ENCODE measurements around the gene CDS1. TPM values are rescaled to one million over a fixed set of nuclear protein-coding genes. Genes with fewer than 3 reads are reported as not detected.

The CDS1 gene
- total and polyA plus RNA-seq, 2 donors (not counting 3 experiments of a cell fraction or from before 2014, with no cell fraction given), result 0.01 TPM; not detected in 1

- Histone ChIP-seq H3K79me2 (ENCODE audit: control insufficient read depth, insufficient read depth, low read length) (no peaks in the 10 kb centered on the region), H3K4me1 (ENCODE audit: control insufficient read depth, extremely low read depth, insufficient read depth, low read length) (no peaks in the 10 kb centered on the region), H3K36me3 (ENCODE audit: control insufficient read depth in 2 of 2, extremely low read depth in 1 of 2, insufficient read depth in 2 of 2, low read length in 2 of 2) (no peaks in the 10 kb centered on the region), H3K4me3 (replicated peaks in 1 of 3; ENCODE audit: insufficient read depth in 1 of 3, low read depth in 1 of 3, low read length in 3 of 3) (no peak overlapping the region), H3K9ac (replicated peaks; ENCODE audit: extremely low read depth, insufficient read depth, low read length) (no peak overlapping the region), H4K20me1 (replicated peaks; ENCODE audit: control insufficient read depth, extremely low read depth, insufficient read depth, low read length) (no peaks in the 10 kb centered on the region), H3K27me3 (ENCODE audit: control insufficient read depth in 2 of 2, insufficient read depth in 2 of 2, low read length in 2 of 2) (peaks cover 3 to 21% of the 10 kb centered on the region in 2 experiments), H3K9me1 (replicated peaks; ENCODE audit: control insufficient read depth, extremely low read depth, insufficient read depth, low read length) (no peaks in the 10 kb centered on the region), H3K9me3 (replicated peaks; ENCODE audit: control insufficient read depth, insufficient read depth, low read length) (no peaks in the 10 kb centered on the region), H3K27ac (ENCODE audit: insufficient read depth, low read depth, low read length) (no peak overlapping the region), H2AFZ (ENCODE audit: low read depth, low read length) (no peak overlapping the region), H3K4me2 (ENCODE audit: insufficient read depth, low read length) (no peak overlapping the region)
- TF ChIP-seq POLR2A (IDR thresholded peaks at IDR 0.05; ENCODE audit: low read depth, low read length) (no peak), CTCF (IDR thresholded peaks at IDR 0.05; ENCODE audit: extremely low read depth in 1 of 2, insufficient read depth in 1 of 2, low read depth in 1 of 2, low read length in 2 of 2) (no peak), EZH2 (IDR thresholded peaks at IDR 0.05; ENCODE audit: borderline replicate concordance, low read depth, low read length, severe bottlenecking) (no peak), MYC (IDR thresholded peaks at IDR 0.05; ENCODE audit: low read depth, low read length) (no peak), GATA2 (IDR thresholded peaks at IDR 0.05; ENCODE audit: insufficient read depth, insufficient read length, low read depth, low read length) (no peak), JUN (IDR thresholded peaks at IDR 0.05; ENCODE audit: borderline replicate concordance, insufficient read depth, insufficient read length, low read depth) (no peak), FOS (IDR thresholded peaks at IDR 0.05; ENCODE audit: borderline replicate concordance, insufficient read depth, low read length) (no peak), POLR2AphosphoS5 (IDR thresholded peaks at IDR 0.05; ENCODE audit: insufficient read depth, low read depth, low read length) (no peak), MAX (IDR thresholded peaks at IDR 0.05; ENCODE audit: insufficient read depth, insufficient read length) (no peak)
- no TSS peak for BruUV-seq (replicated peaks)
- dilution Hi-C loops (cut with MboI; ENCODE audit: extremely low pct_ligation_motif_present, low sequenced_read_pairs), result no loop called here
- FAIRE-seq (no peak), DNase-seq (ENCODE audit: low read depth, low spot score) (no peak)
- intact Hi-C loops (cut with micrococcal nuclease), result no loop called here
- POLR2A ChIA-PET, result no interaction called here
- CTCF ChIA-PET, result no interaction called here
Measured at GRCh38 chr4:84606645-84607044, 23.7 kb downstream of the CDS1 start.
